NK-92 (cell line): ENCODE results near the gene RHEBL1.

Experiments
- DNase-seq: peaks from one replicate; lab custom pipeline; 2025; ENCODE audit not compliant: unreplicated experiment; lab: John Stamatoyannopoulos, UW

RHEBL1 gene

DNA sequence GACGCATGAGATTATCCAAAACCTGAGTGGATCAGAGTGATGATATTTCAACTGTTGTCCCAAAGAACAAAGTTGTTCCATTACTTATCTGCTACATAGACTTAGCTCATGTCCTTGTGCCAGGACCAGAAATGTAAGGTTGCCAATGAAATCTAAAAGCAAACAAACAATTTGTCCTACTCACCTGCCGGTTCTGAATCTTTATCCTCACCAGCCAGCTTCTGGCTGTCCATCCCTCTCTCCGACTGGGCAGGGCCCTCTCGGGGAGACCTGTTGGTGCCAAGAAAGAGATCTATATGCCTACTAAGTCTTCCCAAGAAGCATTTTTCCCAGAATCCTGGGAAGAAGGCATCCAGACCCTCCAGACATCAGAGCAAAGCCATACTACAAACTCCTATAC is 14.7 kb downstream of the RHEBL1 start:
- no peak for DNase-seq

DNA sequence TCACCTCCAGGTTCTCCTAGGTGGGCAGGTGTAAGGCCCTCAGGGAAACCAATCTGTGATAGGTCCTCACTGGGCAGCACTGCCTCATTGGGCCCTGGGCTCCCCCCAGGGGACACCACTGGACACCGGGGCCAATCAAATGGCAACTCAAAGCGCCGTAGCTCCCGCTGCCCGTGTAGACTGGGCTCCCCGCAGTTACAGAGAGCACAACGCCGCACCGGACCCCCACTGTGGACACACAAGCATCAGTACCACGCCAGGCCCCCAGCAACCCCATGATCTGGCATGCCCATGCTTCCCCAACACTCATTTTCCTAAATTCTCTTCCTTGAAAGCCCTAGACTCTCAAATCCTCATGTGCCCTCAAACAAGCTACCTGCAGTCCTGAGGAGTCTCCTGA is 15.3 kb downstream of the RHEBL1 start:
- DNase-seq, result no peak

DNA sequence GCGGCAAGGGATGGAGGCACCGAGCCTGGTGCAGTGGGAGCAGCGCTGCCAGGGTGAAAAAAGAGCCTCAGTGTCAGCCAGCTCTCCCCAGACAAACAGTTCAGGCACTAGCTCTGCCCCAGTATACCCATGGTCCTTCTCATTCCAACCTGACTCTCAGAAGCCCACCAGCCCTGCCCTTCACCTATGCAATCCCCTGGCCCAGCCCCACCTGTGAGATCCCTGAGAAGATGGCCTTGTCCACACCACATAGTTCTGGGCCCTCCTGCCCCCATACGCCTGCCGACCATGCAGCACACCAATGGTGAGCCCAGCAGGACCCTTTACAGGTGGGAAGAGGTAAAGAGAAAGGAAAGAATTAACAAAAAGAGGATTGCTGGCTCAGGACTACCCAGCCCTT is 15.7 kb downstream of the RHEBL1 start:
- DNase-seq, result no peak

DNA sequence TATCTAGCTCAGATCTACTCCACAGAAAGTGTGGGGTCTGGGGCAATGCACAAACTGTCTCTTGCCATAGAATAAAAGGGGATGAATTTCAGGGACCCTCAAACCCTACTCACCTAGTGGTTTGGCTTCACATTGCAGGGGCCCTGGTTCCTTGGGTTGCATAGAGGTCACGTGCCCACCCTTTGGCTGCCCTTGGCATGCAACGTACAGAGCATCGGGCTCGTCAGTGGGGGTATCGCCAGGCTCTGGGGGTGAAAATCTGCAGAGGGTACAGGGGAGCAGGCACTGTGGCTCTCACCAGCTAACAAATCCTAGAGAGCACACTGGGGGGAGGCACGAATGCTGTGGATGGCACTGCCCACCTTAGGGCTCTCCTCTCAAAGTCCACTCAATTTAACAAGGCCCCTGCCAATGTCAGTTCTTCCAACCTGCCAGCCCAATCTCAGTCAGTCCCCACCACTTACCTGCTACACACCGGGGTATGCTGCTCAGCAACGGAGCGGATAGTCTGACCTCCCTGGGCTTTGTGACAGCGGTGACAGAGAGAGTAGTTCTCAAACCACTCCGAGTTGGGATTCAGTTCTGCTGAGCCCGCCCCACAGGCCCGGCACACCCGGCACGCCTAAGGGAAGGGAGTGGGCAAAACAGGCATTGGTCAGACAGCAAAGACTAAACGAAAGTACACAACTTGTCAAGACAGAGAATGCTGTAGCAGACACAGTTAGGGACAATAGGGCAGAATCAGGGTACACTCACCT is 17.1 kb downstream of the RHEBL1 start:
- no peak for DNase-seq

DNA sequence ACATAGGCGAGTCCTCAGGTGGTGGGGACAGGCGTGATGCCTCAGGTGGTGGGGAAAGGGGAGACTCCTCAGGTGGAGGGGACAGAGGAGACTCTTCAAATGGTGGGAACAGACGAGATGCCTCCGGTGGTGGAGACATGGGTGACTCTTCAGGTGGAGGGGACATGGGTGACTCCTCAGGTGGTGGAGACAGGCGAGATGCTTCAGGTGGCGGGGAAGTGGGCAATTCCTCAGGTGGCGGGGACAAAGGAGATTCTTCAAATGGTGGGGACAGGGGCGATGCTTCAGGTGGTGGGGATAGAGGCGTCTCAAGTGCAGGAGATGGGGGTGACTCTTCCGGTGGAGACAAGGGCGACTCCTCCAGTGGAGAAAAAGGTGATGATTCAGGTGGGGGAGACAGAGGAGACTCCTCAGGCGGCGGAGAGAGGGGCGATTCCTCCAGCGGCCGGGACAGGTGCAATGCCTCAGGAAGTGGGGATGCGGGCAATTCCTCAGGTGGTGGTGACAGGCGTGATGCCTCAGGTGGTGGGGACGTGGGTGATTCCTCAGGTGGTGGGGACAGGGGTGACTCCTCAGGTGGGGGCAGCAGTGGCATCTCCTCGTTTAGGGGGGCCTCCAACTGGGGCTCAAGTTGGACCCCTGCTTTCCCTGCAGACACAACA is 17.9 kb downstream of the RHEBL1 start:
- no peak for DNase-seq

DNA sequence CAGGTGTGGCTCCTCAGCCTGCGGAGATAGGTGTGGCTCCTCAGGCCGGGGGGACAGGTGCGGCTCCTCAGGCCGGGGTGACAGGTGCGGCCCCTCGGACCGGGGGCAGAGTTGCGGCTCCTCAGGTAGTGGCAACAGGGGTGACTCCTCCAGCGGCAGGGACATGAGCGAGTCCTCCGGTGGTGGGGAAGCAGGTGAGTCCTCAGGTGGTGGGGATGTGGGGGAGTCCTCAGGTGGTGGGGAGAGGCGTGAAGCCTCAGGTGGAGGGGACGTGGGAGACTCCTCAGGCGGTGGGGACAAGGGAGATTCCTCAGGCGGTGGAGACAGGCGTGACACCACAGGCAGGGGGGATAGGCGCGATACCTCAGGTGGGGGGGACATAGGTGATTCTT is 18.4 kb downstream of the RHEBL1 start:
- DNase-seq, result no peak

DNA sequence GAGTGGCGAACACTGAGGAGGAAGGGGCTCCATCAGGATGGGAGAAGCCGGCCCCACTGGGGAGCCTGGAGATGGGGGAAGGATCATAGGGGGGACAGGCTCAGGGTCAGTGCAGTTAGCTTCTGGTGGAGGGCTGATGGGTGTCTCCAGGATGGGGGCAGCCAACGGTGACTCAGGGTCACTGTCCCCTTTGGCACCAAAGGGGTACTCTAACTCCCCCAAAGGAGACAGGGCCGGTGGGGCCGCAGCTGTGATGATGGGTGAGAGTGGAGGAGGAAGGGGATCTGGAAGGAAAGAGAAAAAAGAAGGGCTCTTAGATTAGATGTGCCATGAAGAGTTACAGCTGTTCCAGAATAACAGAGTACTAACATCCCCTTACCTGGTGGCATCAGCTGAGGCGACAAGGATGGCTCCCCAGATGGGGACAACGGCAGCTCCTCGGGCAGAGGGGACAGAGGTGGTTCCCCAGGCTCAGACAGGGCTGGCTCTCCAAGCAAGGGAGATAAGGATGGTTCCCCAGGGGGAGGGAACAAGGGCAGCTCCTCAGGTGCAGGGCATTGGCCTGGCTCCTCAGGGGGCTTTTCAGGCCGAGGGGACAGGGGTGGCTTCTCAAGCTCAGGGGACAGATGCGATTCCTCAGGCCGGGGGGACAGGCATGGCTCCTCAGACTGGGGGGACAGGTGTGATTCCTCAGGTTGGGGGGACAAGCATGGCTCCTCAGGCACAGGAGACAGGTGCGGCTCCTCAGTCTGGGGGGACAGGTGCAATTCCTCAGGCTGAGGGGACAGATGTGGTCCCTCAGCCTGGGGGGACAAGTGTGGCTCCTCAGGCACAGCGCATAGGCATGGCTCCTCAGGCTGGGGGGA is 19.0 kb downstream of the RHEBL1 start:
- DNase-seq, result no peak

DNA sequence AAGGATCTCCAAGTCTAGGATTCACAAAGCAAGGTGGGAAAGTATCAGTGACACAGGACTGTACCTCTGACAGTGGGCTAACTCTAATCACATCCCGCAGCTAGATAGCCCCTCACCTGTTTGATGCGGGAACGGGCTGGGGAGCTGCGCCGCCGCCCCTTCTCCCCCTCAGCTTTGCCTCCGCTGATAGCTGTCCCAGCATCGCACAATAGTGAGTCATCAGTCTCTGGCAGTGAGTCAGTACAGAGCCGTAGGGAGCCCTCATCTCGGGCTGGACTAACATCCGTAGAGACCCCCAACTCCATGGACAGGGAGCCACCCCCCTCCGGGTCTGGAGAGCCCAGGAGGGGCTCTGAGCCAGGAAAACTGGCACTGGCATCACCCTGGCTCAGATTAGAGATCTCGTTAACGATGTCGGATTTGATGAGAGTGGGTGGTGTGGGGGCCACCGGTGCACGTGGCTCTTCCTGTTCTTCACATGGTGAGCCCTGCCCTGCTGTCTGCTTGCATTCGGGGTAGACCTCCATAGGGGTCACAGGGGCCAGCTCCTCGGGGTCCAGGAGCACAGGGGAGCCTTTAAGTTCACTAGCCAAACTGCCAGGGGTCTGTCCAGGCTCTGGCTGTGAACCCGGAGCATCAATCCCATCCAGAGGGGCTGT is 20.1 kb downstream of the RHEBL1 start:
- no peak for DNase-seq

DNA sequence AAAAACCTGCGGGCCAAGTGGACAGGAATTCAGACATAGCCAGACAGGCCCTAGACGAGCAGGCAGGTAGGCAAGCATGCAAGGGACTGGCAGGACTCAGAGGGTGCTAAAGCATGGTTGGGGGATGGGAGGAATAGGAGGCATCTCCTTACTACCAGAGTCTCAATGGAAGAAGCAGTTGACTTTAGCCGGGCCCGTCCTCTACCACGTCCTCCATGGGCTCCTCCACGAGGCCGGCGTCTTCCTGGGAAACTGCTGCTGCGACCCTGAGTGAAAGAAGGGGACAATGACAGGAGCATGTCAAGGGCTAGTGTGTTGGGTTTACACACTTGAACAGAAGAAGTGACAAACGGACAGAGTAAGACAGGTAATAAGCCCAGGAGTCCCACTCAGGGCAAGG is 20.8 kb downstream of the RHEBL1 start:
- DNase-seq, result no peak

DNA sequence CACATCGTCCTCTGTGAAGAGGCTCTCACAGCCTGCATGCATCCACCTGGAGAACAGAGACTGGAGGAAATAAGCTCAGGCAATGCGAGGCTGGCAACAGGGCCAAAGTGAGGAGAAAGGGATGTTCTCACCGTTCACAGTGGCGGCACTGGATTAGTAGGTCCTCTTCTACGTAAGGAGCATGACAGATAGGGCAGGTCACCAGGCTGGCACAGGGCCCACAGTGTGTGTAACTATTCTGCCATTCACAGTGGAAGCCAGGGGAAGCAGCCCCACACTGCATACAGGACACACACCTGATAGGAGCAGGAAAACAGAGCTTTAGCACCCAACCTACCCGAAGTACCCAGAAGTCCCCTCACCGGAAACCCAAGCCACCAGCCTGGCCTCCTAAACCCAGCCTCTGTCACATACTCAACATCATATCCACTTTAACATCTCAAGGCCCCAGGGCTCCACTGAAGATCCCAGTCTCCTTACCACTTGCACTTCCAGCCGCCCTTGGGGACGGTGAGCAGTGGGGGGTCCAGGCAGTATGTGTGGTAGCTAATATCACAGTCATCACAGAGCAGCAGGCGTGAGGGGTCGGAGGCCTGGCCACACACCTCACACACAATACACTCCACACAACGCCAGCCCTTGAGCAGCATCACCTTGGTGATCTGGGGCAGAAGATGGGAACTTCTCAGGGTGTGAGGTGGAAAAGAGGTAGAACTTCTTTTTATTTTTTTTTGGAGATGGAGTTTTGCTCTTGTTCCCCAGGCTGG is 23.5 kb downstream of the RHEBL1 start:
- DNase-seq, result no peak

DNA sequence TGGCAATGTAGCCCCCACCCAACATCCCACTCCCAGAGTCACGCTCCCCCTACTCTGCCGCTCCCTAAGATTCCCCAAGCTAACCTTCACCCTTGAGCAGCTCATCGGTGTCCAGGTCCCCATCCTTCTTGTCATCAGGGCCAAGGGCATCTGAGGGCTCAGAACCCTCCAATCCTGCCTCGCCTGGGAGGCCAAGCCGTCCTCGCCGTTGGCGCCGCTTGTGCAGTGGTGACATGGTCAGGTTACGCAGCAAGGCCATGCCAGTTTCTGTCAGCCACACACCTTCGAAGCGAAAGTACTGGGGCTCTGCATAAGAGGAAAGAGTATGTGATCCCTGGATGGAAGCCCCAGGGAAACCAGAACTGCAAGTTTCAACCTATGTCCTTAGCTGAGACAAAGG is 25.1 kb downstream of the RHEBL1 start:
- no peak for DNase-seq

DNA sequence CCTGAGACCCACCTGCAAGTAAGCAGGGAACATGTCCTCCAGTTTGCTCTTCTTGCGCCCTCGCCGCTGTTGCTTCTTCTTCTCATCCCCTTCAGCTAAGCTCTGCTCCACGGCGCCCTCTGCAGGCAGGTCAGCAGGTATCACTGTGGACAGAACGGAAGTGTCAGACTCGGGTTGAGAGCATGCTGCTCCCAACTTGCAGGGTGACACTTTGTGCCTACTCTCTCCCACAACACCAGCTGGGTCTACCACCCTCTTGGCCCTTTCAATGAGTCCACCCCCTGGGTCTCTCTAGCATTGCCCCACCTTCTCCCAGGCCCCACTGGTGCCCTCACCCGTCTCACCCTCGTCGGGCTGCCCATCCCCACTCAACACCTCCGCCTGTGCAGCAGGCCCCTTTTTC is 25.9 kb downstream of the RHEBL1 start:
- no peak for DNase-seq

DNA sequence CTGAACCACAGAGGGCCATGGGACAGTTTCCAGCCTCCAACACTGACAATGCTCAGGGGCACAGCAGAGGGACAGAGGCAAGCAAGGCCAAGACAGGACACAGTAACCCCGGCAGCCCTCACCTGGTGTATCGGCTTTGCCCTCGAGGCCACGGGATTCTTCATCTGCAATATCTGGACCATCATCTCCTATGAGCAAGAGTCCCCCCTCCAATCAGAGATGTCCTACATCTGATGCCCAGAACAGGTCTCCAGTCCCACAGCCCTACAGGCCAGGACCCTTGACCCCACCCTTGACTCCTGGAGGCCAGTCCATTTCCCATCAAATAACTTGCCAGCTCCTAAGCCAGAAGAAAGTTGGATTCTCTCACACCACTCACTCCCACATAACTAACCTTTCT is 26.5 kb downstream of the RHEBL1 start:
- no peak for DNase-seq

DNA sequence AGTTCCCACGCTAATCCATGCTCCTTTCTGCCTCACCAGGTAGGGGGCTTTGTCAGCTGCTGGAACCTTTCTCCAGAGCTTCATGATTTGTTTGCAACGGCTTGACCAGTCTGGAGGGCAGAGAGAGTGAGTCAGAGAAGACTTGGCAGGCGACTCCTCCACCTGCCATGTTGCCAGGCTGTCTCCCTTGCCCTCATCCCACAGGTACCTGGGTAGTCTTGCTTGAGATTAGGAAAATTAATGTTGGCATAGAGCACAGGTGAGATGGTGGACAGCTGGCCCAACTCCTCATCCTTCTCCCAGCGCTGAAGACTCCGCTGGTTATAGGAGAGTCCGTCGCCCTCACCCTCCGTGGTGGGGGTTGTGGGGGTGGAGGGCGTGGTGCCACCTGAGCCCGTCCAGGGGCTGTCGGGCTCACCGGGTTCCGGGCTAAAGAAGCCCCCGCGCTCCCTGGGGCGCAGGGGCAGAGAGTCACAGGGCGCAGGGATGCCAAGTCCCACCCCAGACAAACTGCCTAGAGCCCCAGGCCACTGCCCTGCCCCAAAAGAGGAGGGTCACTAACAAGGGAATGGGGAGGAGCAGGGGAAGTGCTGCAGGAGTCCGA is 27.8 kb downstream of the RHEBL1 start:
- DNase-seq, result no peak

DNA sequence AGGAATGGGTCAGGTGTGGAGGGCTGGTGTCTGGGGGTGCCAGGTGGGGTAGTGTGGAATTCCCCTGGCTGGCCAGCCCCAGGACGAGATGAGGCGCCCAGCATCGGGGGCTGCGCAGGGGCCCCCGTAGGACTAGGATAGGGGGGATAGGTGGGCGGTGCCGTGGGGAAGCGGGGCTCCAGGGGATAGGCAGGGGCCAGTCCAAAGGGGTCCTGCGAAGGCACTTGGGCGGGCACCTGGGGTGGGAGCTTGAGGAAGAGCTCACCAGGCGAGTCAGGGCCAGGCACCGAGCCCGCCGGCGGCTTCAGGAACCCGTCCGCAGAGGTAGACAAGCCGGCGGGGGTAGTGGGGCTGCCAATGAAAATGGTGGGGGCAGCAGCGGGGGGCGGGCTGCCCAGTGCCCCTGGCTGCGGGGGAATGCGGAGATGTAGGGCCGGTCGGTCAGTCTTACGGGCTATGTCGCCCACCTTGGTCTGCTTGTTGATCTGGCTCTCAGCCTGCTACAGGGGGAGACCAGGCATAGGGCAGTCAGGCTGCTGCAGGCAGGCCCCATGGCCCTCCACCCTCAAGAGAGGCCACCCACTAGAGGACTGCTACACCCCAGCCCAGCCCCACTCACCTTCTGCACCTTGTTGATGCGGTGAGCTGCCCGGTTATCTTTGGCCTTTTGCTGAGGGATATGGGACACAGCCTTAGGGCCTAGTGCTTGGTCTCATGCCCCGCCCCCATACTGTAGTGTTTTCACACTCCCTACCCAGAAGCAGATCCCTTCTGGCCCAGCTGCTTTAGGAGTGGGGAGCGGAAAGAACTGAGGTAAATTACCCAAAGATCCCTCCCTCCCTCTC is 28.5 kb downstream of the RHEBL1 start:
- DNase-seq, result no peak

DNA sequence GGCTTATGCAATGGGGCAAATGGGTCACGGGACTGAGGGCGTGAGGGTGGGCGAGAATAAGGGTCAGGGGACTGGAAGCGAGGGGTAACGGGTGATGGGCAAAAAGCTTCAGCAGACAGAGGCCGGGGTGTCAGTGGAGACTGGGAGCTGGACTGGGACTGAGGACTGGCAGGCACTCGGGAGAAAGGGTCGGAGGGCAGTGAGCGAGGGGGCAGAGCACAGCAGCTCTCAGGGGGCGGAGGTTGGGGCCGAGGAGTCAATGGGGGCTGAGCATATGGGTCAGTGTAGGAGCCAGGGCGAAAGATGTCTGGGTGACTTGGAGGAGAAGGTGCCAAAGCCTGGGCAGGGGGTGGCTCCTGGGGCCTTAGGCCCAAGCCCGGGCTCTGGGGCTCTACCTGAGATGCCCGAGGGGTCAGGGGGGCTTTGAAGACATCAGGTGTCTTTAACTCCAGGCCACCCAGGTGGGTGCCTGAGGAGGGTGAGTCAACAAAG is 29.4 kb downstream of the RHEBL1 start:
- no peak for DNase-seq

DNA sequence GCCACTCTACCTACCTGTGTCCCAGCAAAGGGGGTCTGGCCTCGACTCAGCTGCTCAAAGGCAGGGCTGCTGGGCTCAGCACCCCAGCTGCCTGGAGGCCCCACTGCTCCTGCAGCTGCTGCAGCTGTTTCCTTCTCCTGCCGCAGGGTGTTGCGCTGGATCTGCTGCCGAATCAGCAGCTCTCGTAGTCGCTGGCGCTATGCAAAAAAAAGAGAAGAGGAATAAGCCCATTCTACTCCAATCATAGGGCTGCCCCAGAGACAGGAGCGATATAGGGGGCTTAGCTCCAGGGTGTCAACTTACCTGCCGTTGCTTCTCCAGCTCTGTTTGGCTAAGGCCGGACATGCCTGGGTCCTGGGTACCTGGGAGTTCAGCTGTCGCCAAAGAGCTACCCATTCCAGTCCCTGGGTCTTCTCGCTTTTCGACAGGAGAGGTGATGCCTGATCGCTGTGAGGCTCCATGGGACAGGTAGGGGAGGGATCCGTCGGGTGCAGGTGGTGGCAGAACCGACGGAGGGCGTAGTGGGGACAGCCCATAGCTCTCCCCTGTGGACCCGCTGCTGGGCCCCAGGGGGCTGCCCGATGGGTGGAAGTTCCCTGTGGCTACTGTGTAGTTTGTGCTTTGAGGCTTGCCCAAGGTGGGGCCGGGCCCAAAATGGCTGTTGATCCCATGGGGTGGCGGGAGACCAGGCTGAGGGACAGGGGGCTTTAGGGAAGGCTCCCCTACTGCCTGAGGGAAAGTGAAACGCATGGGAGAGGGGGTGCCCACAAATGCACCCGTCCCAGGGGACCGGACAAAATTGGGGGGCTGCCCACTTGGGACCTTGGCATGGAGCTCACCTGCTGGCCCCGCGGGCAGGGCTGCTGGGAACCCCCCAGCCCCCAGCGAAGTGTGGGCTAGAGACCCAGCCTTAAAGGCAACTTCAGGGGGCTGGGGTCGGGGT is 30.1 kb downstream of the RHEBL1 start:
- no peak for DNase-seq

DNA sequence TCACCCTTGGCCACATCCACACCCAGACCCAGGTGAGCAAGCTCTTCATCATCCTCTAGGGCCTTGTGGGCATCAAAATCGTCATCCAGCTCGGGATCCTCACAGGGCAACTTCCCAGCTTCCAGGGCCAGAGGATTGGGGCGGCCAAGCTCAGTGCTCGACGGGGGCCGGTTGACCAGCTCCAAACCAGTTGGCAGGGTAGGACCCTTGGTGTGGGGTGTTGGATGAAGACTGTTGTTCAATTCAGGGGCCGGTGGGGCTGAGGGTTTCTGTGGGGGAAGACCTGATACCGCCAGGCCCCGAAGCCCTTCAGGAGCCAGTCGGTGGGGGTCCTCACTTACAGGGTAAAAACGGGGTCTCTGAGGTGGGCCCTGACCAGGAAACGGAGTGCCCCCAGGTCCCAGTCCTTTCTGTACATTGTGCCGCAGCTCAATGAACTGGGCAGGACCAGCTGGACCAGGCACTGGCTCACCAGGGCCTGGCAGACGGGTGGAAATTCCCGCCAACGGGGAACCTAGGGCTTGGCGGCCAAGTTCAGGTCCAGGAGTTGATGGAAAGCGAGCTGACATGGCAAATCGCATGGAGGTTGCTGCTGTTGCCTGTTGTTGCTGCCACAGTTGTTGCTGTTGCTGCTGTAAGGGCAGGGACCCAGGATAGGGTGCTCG is 31.4 kb downstream of the RHEBL1 start:
- DNase-seq, result no peak
